ENCODE measurements around the gene MLANA.

Gene MLANA, protein sequence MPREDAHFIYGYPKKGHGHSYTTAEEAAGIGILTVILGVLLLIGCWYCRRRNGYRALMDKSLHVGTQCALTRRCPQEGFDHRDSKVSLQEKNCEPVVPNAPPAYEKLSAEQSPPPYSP

DNA sequence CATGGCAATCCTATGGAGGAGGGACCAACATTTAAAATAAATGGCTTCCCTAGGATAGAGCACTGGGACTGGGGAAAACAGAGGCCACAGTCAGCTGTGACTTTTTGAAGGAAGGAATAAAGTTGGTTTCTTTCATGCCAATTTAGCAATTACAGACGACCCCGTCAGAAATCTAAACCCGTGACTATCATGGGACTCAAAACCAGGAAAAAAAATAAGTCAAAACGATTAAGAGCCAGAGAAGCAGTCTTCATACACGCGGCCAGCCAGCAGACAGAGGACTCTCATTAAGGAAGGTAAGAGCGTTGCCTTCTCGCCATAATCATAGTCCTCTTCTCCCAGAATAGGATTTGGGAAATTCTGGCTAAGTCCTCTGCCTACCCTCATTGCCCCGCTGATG is at the start of gene MLANA:
MLANA (plus strand) TSS at position 249 of the 400 bp plus-strand sequence. CDS start 1,586 bp downstream, outside the sequence.
- DNase-seq: no peak

DNA sequence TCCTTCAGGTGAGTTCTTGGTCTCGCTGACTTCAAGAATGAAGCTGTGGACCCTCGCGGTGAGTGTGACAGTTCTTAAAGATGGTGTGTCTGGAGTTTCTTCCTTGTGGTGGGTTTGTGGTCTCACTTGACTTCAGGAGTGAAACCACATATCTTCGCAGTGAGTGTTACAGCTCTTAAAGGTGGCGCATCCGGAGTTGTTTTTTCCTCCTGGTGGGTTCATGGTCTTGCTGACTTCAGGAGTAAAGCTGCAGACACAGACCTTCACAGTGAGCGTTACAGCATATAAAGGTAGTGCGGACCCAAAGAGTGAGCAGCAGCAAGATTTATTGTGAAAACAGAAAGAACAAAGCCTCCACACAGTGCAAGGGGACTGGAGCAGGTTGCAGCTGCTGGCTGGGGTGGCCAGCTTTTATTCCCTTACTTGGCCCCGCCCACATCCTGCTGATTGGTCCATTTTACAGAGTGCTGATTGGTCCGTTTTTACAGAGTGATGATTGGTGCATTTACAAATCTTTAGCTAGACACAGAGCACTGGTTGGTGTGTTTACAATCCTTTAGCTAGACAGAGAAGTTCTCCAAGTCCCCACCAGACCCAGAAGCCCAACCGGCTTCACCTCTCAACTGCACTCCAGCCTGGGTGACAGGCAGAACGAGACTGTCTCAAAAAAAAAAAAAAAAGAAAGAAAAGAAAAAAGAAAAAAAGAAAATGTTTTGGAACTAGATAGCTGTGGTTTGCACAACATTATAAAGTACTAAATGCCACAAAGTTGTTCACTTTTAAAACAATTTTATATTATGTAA is 48.7 kb upstream of the MLANA start:
- DNase-seq: no peak

DNA sequence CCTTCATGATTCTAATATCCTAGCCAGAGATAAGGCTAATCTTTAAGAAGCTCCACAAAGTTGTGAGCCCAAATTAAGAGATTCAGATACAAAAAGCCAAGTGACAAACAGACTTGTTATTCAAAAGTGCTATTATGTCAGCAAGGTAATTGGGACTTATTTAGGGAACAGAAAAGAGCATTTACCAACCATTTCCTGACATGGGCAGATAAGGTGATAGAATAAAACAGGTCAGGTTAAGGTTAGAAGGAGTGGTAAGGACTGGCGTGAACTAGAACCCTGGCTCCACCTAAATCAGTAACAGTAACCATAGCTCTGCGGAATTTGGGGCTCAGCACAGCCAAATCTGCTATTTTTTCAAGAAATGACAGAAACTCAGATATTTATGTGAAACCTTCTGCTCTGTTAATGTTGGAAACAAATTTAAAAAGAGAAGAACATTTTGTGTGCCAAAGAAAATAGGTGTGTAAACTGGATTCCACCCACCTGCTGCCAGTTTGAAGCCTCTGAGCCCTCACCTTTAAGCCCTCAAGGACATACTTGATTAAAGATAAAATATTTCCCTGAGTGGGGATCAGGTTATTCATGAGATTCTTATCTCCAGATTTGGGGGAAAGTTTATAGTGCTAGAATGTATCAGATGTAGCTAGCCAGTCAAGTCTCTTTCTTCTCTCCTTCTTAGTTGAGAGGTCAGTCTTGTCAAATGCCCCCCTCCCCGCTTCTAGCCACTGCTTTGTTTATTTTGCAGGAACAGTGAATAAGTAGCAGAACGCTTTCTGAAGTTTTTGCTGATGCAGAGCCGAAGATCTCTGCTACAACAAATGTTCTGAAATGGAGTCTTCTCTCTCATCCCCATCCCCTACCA is 47.5 kb upstream of the MLANA start:
- no peak for DNase-seq

DNA sequence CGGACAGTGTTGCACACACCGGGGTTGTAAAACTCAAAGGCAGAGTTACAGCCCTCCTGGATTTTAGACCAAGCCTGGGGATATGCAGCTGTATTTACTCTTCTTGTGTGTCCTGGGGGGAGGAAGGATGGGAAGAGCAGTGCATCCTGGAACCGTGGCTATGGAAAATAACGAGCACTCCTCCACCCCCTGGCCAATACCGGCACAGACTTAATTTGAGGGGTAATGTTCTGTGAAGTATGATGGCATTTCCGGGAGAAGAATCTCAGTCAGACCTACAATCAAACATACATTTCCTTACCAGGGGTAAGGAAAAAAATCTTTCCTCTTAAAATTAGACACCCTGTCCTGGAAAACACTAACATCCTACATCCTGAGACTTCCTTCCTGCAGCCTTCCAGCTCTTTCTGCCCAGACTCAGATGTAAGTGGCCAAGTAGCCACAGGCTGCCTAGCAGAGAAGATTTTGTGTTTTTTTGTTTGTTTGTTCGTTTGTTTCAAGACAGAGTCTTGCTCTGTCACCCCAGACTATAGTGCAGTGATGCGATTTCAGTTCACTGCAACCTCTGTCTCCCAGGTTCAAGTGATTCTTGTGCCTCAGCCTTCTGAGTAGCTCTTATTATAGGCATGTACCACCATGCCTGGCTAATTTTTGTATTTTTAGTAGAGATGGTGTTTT is 46.8 kb upstream of the MLANA start:
- no peak for DNase-seq

DNA sequence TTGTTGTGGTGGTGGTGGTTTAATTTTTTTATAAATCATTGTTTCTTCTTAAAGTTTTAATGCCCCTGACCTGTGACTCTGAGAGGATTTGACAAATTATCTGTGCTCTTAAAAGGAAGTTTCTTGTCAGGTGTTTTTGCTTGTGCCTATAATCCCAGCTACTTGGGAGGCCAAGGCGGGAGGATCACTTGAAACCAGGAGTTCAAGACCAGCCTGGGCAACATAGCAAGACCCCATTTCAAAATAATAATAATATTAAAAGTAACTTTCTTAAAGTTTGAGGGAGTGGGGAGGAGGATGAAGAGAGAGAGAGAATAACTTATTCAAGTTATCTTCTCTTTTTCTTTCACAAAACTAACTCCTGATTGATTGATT is 45.5 kb upstream of the MLANA start:
- DNase-seq: no peak

DNA sequence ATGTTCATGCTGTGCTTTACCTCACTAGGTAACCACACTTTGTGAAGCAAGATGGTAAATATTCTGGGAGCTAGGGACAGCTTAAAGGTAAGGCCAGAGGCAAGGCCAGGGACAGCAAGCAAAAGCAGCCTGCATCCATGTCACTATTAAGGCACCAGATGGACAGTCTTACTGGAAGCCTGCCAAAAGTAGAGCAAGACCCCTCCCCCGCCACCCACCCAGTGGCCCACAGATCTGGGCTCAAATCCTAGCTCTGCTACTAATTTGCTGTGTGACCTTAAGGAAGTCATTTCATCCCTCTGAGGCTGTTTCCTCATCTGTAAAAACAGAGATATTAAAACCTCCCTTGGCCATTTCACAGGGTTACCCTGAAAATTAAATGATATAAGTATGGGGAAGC is 44.6 kb upstream of the MLANA start:
- peak; percentile 9 for DNase-seq

DNA sequence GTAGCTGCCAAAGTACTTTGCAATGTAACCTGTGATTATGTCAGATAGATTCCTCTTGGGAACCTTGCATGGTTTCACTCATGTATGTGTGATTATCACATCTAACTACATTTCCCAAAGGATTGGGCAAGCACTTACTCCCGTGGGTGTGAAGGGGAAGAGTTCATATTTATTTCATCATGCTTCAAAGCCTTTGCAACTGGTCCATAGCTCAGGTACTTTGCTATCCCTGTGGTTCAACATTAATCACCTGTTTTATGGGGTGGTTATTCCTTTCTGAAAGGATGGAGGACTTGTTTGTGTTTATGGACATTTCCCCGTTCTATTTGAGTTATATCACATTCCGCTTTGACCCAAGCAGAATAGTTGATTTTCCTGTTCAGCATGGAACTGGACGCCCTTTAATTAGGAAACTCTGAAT is 44.2 kb upstream of the MLANA start:
- no peak for DNase-seq

DNA sequence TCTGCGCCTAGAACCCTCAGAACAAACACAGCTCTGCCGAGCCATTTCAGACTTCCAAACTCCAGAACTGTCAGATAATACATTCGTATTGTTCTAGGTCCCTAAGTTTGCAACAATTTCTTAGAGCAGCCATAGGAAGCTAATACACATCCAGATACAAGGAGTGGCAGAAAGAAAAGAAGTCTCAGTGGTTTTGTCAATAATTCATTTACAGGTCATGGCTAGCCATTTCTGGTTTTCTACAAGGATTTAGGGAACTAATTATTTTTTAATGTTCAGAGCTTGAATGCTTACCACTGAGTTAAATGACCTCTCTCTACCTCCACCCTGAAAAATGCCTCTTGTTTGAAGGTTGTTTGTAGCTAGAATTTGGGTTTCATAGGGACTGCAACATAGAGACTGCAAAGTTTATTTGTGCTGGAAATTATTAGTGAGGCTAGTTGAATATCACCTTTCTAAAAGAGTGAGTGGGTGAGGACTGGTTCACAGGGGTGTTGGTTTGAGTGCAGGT is 42.3 kb upstream of the MLANA start:
- no peak for DNase-seq

DNA sequence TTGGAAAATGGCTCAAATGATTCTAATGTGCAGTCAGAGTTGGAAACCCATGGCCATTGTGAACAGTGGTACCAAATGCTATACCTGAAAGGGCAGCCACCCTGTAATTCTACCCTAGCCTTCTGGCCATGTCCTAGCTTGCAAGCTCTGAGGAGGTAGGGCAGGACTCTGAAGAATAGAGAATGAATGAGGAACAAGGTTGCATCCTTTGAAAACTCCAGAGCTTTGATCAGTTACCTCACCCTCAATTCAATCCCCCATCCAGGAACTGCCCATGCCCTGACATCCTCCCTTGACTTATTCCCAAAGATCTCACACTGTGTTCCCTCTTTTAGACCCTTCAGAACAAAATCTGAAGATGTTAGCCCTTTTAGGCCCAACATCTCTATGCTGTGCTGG is 40.0 kb upstream of the MLANA start:
- no peak for DNase-seq

DNA sequence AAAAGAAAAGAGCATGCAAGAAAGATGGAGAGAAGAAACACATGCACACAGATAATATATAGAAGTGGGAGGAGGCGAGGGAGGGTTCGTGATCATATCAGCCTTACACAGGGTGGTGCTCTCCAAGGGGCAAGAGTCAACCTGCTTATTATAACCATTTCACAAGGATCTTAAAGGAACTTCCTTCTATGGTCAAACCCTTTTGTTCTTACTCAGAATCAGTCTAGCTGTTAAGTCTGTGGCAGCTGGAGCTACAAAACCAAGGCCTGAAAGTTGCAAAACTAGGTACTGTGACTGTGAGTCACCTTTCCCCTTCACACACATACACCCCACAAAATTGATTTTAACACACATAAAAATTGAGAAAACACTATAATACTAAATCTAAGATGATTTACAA is 39.2 kb upstream of the MLANA start:
- DNase-seq: no peak

DNA sequence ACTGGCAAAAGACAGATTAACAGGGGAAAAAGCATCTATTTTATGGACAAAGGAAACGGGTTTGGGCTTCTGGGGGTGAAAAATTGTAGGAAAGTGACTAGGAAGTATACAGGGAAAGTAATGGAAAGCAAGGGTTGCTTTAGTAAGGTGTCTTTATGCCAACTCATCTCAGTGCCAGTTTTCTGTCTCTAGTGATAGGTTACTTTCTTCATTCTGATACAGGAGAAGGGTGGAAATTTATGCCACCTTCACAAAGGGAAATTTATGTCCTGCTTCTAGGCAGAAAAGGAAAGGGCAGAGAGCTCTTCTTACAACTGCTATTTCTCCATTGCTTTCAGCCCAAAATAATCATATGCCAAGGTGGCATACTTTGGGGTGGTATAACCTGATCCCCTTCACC is 37.7 kb upstream of the MLANA start:
- DNase-seq: no peak

DNA sequence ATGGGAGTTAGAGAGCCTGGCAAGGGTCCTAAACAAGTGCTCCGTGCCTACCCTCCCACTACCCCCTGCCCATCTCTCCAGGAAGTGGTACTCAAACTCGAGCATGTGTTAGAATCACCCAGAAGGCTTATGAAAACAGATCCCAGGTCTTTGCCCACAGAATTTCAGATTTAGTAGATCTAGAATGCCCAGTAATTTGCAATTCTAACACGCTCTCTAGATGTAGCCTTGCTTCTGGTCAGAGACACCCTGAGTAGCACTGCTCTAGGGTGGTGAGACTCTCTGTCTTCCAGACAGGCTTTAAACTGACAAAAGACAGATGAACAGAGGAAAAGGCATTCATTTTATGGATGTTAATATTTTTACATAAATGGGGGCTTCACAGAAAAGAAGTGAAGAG is 37.1 kb upstream of the MLANA start:
- DNase-seq: no peak

DNA sequence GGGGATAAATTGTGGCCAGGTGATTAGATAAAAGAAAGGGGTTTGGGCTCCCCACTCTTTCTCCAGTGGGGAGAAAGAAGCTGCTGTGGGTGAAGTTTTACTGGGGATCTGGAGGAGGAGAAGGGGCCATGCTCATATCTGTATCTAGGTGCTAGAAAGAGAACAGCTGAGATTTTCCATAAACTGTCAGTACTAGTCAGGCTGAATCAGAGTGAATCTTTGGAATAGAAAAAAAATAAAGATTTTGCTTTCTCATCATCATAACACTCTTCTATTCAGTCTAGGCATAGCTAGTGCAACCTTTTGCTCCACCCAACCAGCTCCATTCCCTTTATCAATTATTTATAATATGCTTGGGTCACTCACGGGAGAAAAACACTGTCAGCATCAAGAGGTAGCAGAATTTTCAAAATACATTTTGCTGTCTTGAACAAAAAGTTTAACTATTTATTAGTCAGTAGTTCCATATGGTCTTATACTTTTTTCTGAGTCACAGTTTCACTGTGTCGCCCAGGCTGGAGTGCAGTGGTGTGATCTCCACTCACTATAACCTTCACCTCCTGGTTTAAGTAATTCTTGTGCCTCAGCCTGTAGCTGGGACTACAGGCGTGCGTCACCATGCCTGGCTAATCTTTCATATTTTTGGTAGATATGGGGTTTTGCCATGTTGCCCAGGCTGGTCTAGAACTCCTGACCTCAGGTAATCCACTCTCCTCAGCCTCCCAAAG is 36.5 kb upstream of the MLANA start:
- DNase-seq: no peak

DNA sequence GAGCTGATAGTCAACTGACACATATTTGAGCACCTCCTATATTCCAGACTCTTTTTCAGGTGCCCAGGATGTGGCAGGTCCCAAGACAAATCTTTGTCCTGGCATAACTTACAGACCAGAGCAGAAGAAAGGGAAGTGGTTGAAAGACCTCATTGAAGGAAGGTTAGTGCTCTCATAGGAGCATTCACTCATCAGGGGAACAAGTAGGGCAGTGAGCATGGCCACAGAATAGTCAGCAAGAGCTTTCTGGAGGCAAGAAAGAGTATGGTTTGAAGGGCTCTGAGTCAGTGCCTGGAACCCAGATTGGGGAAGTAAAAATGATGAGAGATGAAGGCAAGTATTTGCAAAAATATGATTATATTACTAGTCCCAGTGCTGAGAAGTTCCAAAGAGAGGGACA is 32.8 kb upstream of the MLANA start:
- DNase-seq: no peak

DNA sequence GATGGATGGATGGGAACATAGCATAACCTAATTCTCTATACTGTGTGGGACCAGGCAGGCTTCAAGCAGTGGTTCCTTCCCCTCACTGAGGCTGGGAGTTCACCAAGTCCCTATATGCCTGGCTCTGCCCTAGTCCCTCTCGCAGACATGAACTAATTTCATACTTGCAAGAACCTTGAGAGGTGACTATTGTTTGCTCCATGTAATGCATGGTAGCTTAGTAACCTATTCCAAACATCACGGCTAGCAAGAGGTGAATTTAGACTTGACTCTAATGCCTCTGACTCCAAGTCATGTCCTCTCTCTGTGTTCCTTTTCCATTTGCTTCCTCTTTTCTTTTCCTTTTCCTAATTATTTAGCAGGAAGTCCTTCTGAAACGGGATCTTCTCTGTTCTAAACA is 31.9 kb upstream of the MLANA start:
- DNase-seq: no peak

DNA sequence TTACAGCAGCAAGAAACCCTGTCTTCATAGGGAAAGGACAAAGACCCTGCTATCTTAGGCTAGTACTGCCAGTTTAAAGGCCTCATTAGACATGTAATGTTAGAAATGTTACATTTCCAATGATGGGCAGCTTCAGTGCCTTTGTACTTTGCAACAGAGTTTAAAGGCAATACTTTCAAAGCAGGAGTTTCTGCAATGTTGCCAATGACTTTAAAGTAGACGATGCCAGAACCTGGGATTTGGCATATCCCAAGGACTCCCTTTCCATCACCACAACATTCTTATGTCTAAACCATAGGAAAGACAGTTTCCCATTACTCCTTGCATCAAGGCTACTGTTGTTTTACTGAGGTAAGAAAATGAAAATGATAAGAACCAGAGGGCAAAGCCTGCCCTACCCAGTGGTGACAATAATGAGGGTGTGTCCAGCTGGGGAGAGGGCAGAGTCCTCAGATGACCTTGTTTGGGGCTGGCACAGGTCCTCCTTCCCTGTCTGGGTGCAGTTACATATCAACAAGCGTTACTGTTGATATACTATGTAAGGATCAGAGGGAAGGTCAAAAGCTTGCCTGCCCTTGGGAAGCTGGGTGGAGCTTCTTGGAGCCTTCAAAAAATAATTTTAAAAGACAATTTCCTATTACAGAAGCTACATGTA is 27.5 kb upstream of the MLANA start:
- DNase-seq: no peak

DNA sequence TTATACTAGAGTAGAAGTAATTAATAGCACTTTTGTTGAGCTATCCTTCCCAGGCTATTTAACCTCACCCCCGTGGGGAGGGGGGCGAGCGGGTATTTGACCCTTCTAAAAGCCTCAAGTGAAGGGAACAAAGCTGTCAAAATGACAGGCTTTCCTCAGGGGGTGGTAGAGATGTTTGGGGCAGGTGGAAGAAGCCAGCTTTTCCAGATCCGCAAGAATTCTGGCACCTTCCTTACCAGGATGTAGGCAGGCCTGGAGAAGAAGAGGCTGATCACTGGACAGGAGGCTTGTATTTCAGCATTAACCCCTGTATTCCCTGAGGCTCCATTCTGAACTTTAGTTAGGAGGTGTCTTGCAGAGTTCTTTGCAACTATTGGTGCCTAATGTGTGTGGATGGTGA is 26.2 kb upstream of the MLANA start:
- DNase-seq: no peak

DNA sequence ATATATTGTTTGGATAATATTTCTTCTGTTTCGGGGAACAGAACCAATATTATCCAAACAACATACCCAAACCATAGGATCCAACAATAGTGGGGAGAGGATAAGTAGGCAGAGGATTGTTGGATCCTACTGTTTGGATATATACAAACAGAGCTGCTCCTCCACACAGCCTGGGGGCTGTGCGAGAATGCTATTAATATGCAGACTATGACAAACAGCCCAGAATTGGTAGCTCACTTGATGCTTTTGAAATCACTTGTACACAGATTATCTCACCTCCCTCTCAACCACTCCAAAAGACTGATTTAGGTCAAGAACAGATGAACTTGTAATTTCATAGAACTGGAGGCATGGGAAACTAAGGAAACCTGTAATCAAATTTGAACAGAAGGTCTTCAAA is 24.4 kb upstream of the MLANA start:
- no peak for DNase-seq

DNA sequence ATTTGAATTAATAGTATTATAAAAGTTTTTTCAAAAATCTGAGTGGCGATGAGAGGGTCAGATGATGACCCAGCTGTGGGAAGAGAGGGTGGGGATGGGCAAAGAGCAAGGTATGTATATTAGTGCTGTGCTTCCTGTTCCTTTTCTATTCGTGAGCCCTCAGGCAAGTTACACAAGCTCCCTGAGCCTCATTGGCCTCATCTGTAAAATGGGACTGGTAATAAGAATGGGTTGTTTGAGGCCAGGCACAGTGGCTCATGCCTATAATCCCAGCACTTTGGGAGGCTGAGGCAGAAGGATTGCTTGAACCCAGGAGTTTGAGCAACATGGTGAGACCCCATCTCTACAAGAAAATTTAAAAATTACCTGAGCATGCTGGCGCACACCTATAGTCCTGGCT is 24.0 kb upstream of the MLANA start:
- no peak for DNase-seq

DNA sequence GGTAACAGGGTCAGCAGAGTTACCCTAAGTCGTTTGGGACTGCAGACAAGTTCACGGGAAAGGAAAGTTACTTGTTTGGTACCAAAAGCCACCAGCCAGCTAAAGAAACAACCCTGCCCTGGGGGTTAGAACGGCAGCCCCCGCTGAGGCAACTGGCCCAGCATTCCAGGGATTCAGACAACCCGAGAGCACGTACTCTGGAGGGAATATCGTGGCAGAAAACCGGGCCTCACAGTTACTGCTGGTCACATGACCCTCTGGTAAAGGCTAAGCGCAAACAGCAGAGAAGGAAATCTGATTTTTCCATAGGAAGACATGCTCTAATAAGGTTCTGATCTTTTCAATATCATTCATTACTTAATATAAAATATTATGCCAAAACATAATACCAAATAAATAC is 22.5 kb upstream of the MLANA start:
- no peak for DNase-seq

DNA sequence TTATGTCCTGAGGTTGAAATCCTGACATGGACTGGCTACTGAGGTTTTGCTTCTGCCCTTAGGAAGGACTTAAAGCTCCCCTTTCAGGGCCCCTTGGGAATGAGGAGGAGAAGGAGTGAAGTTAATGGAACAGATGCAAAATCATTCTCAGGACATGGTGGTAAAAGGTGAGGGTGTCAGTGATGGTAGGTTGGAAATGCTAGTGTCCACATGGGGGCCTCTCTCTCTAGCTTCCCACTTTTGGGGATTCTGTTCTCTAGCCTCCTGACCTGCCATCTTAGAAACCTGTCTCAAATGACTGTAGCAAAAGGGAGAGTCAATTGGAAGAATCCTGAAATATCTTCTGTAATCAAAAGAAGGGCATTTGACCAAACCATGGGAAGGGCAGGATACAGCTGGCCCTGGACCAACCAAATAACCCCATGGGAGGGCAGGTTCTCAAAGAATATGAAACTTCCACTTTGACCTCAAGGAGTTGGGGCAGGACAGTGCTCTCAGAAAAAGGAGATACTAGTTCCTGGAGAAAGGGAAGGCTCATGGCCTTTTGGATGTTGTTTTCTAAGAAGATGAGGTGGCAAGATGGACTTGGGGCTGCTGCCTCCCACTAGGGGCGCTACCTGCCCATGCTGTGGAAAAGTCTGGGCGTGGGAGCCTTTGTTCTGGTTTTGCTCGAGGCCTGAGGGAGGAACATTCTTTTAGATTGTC is 21.2 kb upstream of the MLANA start:
- DNase-seq: no peak

DNA sequence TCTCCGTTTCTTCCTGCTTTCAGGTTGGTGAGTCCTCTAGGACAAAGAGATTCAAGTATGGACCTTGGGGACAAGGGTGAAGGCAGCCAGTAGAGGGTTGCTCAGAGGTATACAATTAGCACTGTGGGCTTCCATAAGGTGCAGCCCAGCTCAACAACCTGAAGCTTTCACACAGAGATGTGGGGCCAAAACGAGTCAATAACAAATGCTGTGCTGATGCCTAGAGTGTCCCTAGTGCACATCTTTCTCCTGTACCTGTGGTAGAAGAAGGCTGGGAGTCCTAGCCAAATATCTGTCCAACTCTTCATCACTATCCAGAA is 20.7 kb upstream of the MLANA start:
- no peak for DNase-seq

All from retina (tissue), 1 donor.